Gastroesophageal sphincter (tissue), 4 donors: Measurements from ENCODE around the gene CPT1A. TPM values are rescaled to one million over a fixed set of nuclear protein-coding genes. Genes with fewer than 3 reads are reported as not detected.
A peak's percentile ranks its signal among the peaks of the same experiment; 100 is the strongest.

ENCODE experiments used
- ATAC-seq: fragments of 150-250 bp; one replicate; pipeline ENCODE4 v1.9.1; 2016; ENCODE audit warnings: mild to moderate bottlenecking, moderate library complexity
- H3K27ac ChIP-seq, 4 donors: fragments of 200-600 bp; sonication (generic) in 3 of 4; 1 replicate in 3 of 4; 2 replicates in 1 of 4; pipeline ENCODE4 v1.5.1; 2016 to 2019
- H3K27me3 ChIP-seq: fragments of 200-600 bp; sonication (generic); one replicate; pipeline ENCODE4 v1.5.1; 2019
- H3K36me3 ChIP-seq, 2 donors: fragments of 200-600 bp; sonication (generic); one replicate each; pipeline ENCODE4 v1.5.1; 2019; ENCODE audit warnings: control low read depth in 1 of 2
- H3K4me1 ChIP-seq, 3 donors: fragments of 200-600 bp; sonication (generic); 1 replicate in 2 of 3; 2 replicates in 1 of 3; pipeline ENCODE4 v1.5.1; 2016 to 2019; ENCODE audit warnings: control low read depth in 2 of 3
- H3K4me3 ChIP-seq, 2 donors: fragments of 200-600 bp; sonication (generic); one replicate each; pipeline ENCODE4 v1.5.1; 2019; ENCODE audit warnings: mild to moderate bottlenecking in 1 of 2, moderate library complexity in 1 of 2
- H3K9me3 ChIP-seq, 3 donors: fragments of 200-600 bp; sonication (generic); one replicate each; pipeline ENCODE4 v1.5.1; 2017 to 2019; ENCODE audit warnings: control low read depth in 2 of 3
- EP300 ChIP-seq: sonication (generic); formaldehyde crosslinking; IDR thresholded peaks from one replicate; pipeline ENCODE4 v1.6.1; 2017; ENCODE audit warnings: antibody characterized with exemption, mild to moderate bottlenecking
- POLR2A ChIP-seq, 2 donors: fragments of 450-650 bp; IDR thresholded peaks; one replicate each; pipeline ENCODE4 v1.6.1; 2017; ENCODE audit warnings: antibody characterized with exemption in 2 of 2, mild to moderate bottlenecking in 2 of 2, moderate library complexity in 1 of 2
- POLR2AphosphoS5 ChIP-seq: sonication (generic); formaldehyde crosslinking; IDR thresholded peaks from one replicate; pipeline ENCODE4 v1.6.1; 2017; ENCODE audit warnings: antibody characterized with exemption
- WGBS, 2 donors: methylation state at CpG; one replicate each; pipeline ENCODE4 v1.1.5; 2018; ENCODE audit warnings: low coverage in 1 of 2; 5-methylcytosine and 5-hydroxymethylcytosine counted together
- total RNA-seq, 4 donors: library from RNA; depleted of rRNA; stranded (reverse); fragments of >200 nt; gene quantifications; one replicate each; pipeline ENCODE4 v1.1.0, GENCODE V29; 2016
- TF ChIP-seq, protein P1 (sequence below), 4 experiments: fragments of 200-600 bp in 2 of 4; fragments of 450-650 bp in 2 of 4; sonication (generic) in 1 of 4; IDR thresholded peaks; one replicate each; pipeline ENCODE4 v1.5.1; 2017 to 2019; ENCODE audit warnings: antibody characterized with exemption in 4 of 4, mild to moderate bottlenecking in 2 of 4, moderate library complexity in 2 of 4

CPT1A gene
- total RNA-seq, 4 donors from 2014 or later, result 33.4 to 103 (median 74.7) TPM

GRCh38 chr11:68812526-68812925 lies 29.2 kb downstream of the CPT1A start:
- H3K4me1 ChIP-seq, result peaks cover 0 to 34% (median 3%) of the 10 kb centered on the region in 3 donors
- no peak overlapping the region for H3K4me3 ChIP-seq
- no peaks in the 10 kb centered on the region for H3K9me3 ChIP-seq
- WGBS, 2 donors, result 28% methylated on average over 7 of the region's 15 CpGs; no CpG with 5 or more reads in 1 of the 2 donors
- H3K27ac ChIP-seq, result peak overlapping the region in 1 of 4 donors; percentile 15
- peaks cover 0 to 69% of the 10 kb centered on the region in 2 donors for H3K36me3 ChIP-seq
- ATAC-seq, result peak; percentile 71
- H3K27me3 ChIP-seq, result no peaks in the 10 kb centered on the region
- TF ChIP-seq POLR2AphosphoS5 (no peak), EP300 (no peak), POLR2A (IDR thresholded peaks at IDR 0.05) (no peak)
- TF ChIP-seq, protein P1, sequence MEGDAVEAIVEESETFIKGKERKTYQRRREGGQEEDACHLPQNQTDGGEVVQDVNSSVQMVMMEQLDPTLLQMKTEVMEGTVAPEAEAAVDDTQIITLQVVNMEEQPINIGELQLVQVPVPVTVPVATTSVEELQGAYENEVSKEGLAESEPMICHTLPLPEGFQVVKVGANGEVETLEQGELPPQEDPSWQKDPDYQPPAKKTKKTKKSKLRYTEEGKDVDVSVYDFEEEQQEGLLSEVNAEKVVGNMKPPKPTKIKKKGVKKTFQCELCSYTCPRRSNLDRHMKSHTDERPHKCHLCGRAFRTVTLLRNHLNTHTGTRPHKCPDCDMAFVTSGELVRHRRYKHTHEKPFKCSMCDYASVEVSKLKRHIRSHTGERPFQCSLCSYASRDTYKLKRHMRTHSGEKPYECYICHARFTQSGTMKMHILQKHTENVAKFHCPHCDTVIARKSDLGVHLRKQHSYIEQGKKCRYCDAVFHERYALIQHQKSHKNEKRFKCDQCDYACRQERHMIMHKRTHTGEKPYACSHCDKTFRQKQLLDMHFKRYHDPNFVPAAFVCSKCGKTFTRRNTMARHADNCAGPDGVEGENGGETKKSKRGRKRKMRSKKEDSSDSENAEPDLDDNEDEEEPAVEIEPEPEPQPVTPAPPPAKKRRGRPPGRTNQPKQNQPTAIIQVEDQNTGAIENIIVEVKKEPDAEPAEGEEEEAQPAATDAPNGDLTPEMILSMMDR (IDR thresholded peaks at IDR 0.05), result no peak

DNA sequence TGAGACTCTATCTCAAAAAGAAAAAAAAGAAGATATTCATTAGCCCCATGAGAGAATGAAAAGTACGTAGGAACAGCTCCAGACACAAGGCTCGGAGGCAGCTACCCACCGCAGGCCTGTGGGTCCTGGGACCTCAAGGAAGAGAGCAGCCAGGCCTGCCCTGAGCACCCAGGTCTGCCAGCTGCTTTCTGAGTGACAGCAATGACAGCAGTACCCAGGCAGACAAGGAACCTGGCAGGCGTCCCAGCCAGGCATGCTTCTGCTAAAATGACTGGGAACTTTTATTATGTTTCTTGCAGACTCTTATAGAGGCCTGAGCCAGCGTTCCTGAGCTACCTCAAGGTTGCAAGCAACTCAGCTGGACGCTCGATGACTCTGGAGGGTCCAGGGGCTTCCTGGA lies 31.6 kb downstream of the CPT1A start:
- peaks cover 0 to 35% (median 8%) of the 10 kb centered on the region in 3 donors for H3K4me1 ChIP-seq
- peaks cover 0 to 89% of the 10 kb centered on the region in 2 donors for H3K36me3 ChIP-seq
- ATAC-seq, result no peak
- H3K4me3 ChIP-seq, result no peak overlapping the region
- peak overlapping the region in 2 of 4 donors; percentile 10 to 45 for H3K27ac ChIP-seq
- no peaks in the 10 kb centered on the region for H3K27me3 ChIP-seq
- H3K9me3 ChIP-seq, result no peaks in the 10 kb centered on the region
- no peak for TF ChIP-seq EP300
- TF ChIP-seq, protein P1 (IDR thresholded peaks at IDR 0.05), result no peak
- no peak for TF ChIP-seq POLR2A (IDR thresholded peaks at IDR 0.05)
- TF ChIP-seq POLR2AphosphoS5, result no peak
- WGBS, 2 donors, result 62 to 64% methylated on average over 3 to 5 of the region's 7 CpGs

DNA sequence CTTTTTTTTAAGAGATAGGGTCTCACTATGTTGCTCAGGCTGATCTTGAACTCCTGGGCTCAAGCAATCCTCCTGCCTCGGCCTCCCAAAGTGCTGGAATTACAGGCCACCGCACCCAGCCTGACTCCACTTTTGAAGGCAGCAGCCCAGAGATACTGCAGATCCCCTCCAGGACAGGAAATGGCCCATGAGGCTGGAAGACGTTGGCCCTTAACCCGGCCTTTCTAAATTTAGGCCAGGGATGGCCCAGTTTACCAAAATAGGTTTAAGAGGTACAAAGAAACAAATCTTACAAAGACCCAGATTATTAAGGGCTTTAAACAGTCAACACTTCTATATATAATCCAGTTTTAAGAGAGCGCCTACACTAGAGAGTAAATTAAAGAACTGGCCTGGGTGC lies 32.2 kb downstream of the CPT1A start:
- no peaks in the 10 kb centered on the region for H3K27me3 ChIP-seq
- H3K36me3 ChIP-seq, result peaks cover 0 to 89% of the 10 kb centered on the region in 2 donors
- TF ChIP-seq EP300, result no peak
- TF ChIP-seq POLR2AphosphoS5, result no peak
- TF ChIP-seq, protein P1 (IDR thresholded peaks at IDR 0.05), result no peak
- no peak for TF ChIP-seq POLR2A (IDR thresholded peaks at IDR 0.05)
- peaks cover 0 to 35% (median 8%) of the 10 kb centered on the region in 3 donors for H3K4me1 ChIP-seq
- ATAC-seq, result no peak
- no peak overlapping the region for H3K4me3 ChIP-seq
- H3K9me3 ChIP-seq, result no peaks in the 10 kb centered on the region
- 45% methylated on average over 4 of the region's 5 CpGs; no CpG with 5 or more reads in 1 of the 2 donors for WGBS, 2 donors
- H3K27ac ChIP-seq, result peak overlapping the region in 2 of 4 donors; percentile 10 to 45

DNA sequence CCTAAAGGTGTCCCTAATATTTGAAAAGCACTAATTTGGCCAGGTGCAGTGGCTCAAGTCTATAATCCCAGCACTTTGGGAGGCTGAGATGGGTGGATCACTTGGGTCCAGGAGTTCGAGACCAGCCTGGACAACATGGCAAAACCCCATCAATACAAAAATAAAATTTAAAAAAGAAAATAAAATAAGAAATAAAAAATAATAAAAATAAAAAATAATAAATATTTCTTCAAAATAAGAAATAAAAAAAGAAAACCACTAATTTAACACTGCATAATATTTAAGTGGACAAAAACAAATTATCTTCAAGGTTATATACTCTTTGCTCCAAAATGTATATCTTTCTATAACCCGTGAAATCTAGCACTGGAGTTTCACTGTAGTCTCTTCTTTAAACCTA lies 32.9 kb downstream of the CPT1A start:
- TF ChIP-seq POLR2A (IDR thresholded peaks at IDR 0.05) (no peak), EP300 (no peak)
- 84 to 89% methylated on average over 2 of the region's 2 CpGs for WGBS, 2 donors

GRCh38 chr11:68806931-68807844 lies 34.5 kb downstream of the CPT1A start:
- 23 to 51% methylated on average over 3 of the region's 23 CpGs for WGBS, 2 donors
- no peaks in the 10 kb centered on the region for H3K27me3 ChIP-seq
- H3K36me3 ChIP-seq, result peaks cover 0 to 91% of the 10 kb centered on the region in 2 donors
- TF ChIP-seq, protein P1 (IDR thresholded peaks at IDR 0.05), result no peak
- ATAC-seq, result no peak
- peaks cover 0 to 29% (median 8%) of the 10 kb centered on the region in 3 donors for H3K4me1 ChIP-seq
- H3K4me3 ChIP-seq, result no peak overlapping the region
- H3K27ac ChIP-seq, result peak overlapping the region in 1 of 4 donors; percentile 47
- no peaks in the 10 kb centered on the region for H3K9me3 ChIP-seq

More for the DNA sequence above, 32.9 kb downstream of the CPT1A start:
- Histone ChIP-seq H3K27ac (no peak overlapping the region), H3K27me3 (no peaks in the 10 kb centered on the region), H3K4me3 (no peak overlapping the region), H3K9me3 (no peaks in the 10 kb centered on the region), H3K4me1 (peaks cover 0 to 35% (median 8%) of the 10 kb centered on the region in 3 donors), H3K36me3 (peaks cover 0 to 89% of the 10 kb centered on the region in 2 donors)
- no peak for ATAC-seq
